Mesenchymal stem cell (in vitro differentiated cells and primary cell): ENCODE data around the gene TRPM1.

Experiments
- DNase-seq: peaks from one replicate; pipeline ENCODE4 v3.0.0-alpha.2; 2013
- H2AFZ ChIP-seq: one replicate; pipeline ENCODE4 v1.6.1; 2013; ENCODE audit warnings: low read depth, mild to moderate bottlenecking, control low read depth, inconsistent platforms, low read length, moderate library complexity
- H2AK5ac ChIP-seq: 2 replicates; pipeline ENCODE4 v1.6.1; 2013; ENCODE audit warnings: low read length, moderate library complexity, mild to moderate bottlenecking, inconsistent platforms; ENCODE audit not compliant: severe bottlenecking
- H2BK120ac ChIP-seq: one replicate; pipeline ENCODE4 v1.6.1; 2013; ENCODE audit warnings: low read depth, mild to moderate bottlenecking, inconsistent platforms, low read length, moderate library complexity
- H2BK12ac ChIP-seq, 2 experiments: one replicate each; pipeline ENCODE4 v1.6.1; 2013; ENCODE audit warnings: inconsistent platforms in 2 of 2, low read length in 2 of 2, mild to moderate bottlenecking in 2 of 2, moderate library complexity in 2 of 2, control low read depth in 1 of 2
- H2BK15ac ChIP-seq: one replicate; pipeline ENCODE4 v1.6.1; 2013; ENCODE audit warnings: mild to moderate bottlenecking, low read depth, inconsistent platforms; ENCODE audit not compliant: poor library complexity, severe bottlenecking
- H2BK5ac ChIP-seq: 2 replicates; pipeline ENCODE4 v1.6.1; 2013; ENCODE audit warnings: low read depth, mild to moderate bottlenecking, low read length, control low read depth, inconsistent platforms; ENCODE audit not compliant: poor library complexity, severe bottlenecking
- H3K14ac ChIP-seq, 2 experiments: one replicate each; pipeline ENCODE4 v1.6.1; 2013; ENCODE audit warnings: inconsistent platforms in 2 of 2, low read length in 2 of 2, control low read depth in 1 of 2, mild to moderate bottlenecking in 1 of 2, moderate library complexity in 1 of 2
- H3K18ac ChIP-seq, 2 experiments: one replicate each; pipeline ENCODE4 v1.6.1; 2013; ENCODE audit warnings: inconsistent platforms in 2 of 2, low read length in 2 of 2, control low read depth in 1 of 2, low read depth in 1 of 2, mild to moderate bottlenecking in 1 of 2
- H3K23ac ChIP-seq, 2 experiments: one replicate each; pipeline ENCODE4 v1.6.1; 2013; ENCODE audit warnings: inconsistent platforms in 2 of 2, low read length in 2 of 2, mild to moderate bottlenecking in 2 of 2, moderate library complexity in 2 of 2, control low read depth in 1 of 2
- H3K27ac ChIP-seq: 2 replicates; pipeline ENCODE4 v1.5.1; 2013; ENCODE audit warnings: mild to moderate bottlenecking, moderate library complexity, low read length, control low read depth, inconsistent platforms; ENCODE audit not compliant: poor library complexity, severe bottlenecking
- H3K27me3 ChIP-seq, 2 experiments: 2 replicates each; pipeline versions ENCODE4 v1.6.1 to v1.7.0; 2013; ENCODE audit warnings: low read length in 2 of 2, mild to moderate bottlenecking in 2 of 2, moderate library complexity in 2 of 2, control low read depth in 1 of 2, inconsistent platforms in 1 of 2; ENCODE audit not compliant: control insufficient read depth in 1 of 2, insufficient read depth in 1 of 2
- H3K36me3 ChIP-seq, 2 experiments: 2 replicates each; pipeline versions ENCODE4 v1.6.1 to v1.7.0; 2013; ENCODE audit warnings: low read length in 2 of 2, control low read depth in 1 of 2, inconsistent platforms in 1 of 2, low read depth in 1 of 2, mild to moderate bottlenecking in 1 of 2; ENCODE audit not compliant: insufficient read depth in 2 of 2, control insufficient read depth in 1 of 2
- H3K4ac ChIP-seq, 2 experiments: one replicate each; pipeline ENCODE4 v1.6.1; 2013; ENCODE audit warnings: inconsistent platforms in 2 of 2, low read length in 2 of 2, mild to moderate bottlenecking in 2 of 2, moderate library complexity in 2 of 2, control low read depth in 1 of 2, low read depth in 1 of 2
- H3K4me1 ChIP-seq: 2 replicates; pipeline ENCODE4 v1.6.1; 2013; ENCODE audit warnings: low read depth, low read length, control low read depth; ENCODE audit not compliant: control insufficient read depth, insufficient read depth
- H3K4me2 ChIP-seq: 2 replicates; pipeline ENCODE4 v1.6.1; 2013; ENCODE audit warnings: low read length, mild to moderate bottlenecking, inconsistent platforms; ENCODE audit not compliant: poor library complexity, severe bottlenecking
- H3K4me3 ChIP-seq, 2 experiments: 2 replicates each; pipeline versions ENCODE4 v1.5.1 to v1.7.0; 2013; ENCODE audit warnings: low read length in 2 of 2, mild to moderate bottlenecking in 2 of 2, control low read depth in 1 of 2, low read depth in 1 of 2; ENCODE audit not compliant: insufficient read depth in 1 of 2
- H3K79me1 ChIP-seq: replicated peaks from 2 replicates; pipeline ENCODE4 v1.6.1; 2013; ENCODE audit warnings: mild to moderate bottlenecking, control low read depth, low read length, inconsistent platforms; ENCODE audit not compliant: poor library complexity, severe bottlenecking
- H3K9ac ChIP-seq: 2 replicates; pipeline ENCODE4 v1.7.0; 2013; ENCODE audit warnings: mild to moderate bottlenecking, low read length, moderate library complexity
- H3K9me3 ChIP-seq: 2 replicates; pipeline ENCODE4 v1.7.0; 2013; ENCODE audit warnings: mild to moderate bottlenecking, low read length; ENCODE audit not compliant: control insufficient read depth
- H4K8ac ChIP-seq: one replicate; pipeline ENCODE4 v1.6.1; 2013; ENCODE audit warnings: inconsistent platforms, mild to moderate bottlenecking, low read length, moderate library complexity
- H4K91ac ChIP-seq: one replicate; pipeline ENCODE4 v1.6.1; 2013; ENCODE audit warnings: mild to moderate bottlenecking, low read length, inconsistent platforms
- WGBS: methylation state at CpG from one replicate; pipeline ENCODE4 v1.1.7; 2013; ENCODE audit warnings: mixed read lengths; 5-methylcytosine and 5-hydroxymethylcytosine counted together

Gene TRPM1

GRCh38 chr15:31098953-31099740, 2.4 kb downstream of the TRPM1 start:
- H2BK12ac ChIP-seq: no peak overlapping the region
- 83% methylated on average over 3 of the region's 4 CpGs for WGBS
- no peaks in the 10 kb centered on the region for H3K9me3 ChIP-seq

GRCh38 chr15:31098491-31098917, 3.0 kb downstream of the TRPM1 start:
- Histone ChIP-seq H3K9me3 (no peaks in the 10 kb centered on the region), H2AFZ (no peak overlapping the region), H3K14ac (no peak overlapping the region), H4K91ac (no peak overlapping the region), H2BK5ac (peak overlapping the region; percentile 94), H3K4me1 (peaks cover 27% of the 10 kb centered on the region), H3K27me3 (peaks cover 0 to 22% of the 10 kb centered on the region in 2 experiments), H3K79me1 (no peaks in the 10 kb centered on the region), H3K4me3 (no peak overlapping the region), H2AK5ac (peak overlapping the region; percentile 20), H3K27ac (peak overlapping the region; percentile 98), H3K4me2 (peak overlapping the region; percentile 24), H3K36me3 (no peaks in the 10 kb centered on the region), H2BK15ac (no peak overlapping the region), H3K4ac (no peak overlapping the region), H3K23ac (no peak overlapping the region), H3K18ac (no peak overlapping the region), H3K9ac (no peak overlapping the region), H2BK120ac (no peak overlapping the region), H4K8ac (no peak overlapping the region), H2BK12ac (no peak overlapping the region)
- no peak for DNase-seq
- 63% methylated on average over 4 of the region's 6 CpGs for WGBS

More at GRCh38 chr15:31098953-31099740, 2.4 kb downstream of the TRPM1 start:
- Histone ChIP-seq H3K4ac (no peak overlapping the region), H2BK5ac (peak overlapping the region; percentile 94), H3K79me1 (no peaks in the 10 kb centered on the region), H3K36me3 (no peaks in the 10 kb centered on the region), H2AK5ac (peak overlapping the region; percentile 90), H3K4me3 (no peak overlapping the region), H4K8ac (no peak overlapping the region), H3K14ac (no peak overlapping the region), H3K27me3 (peaks cover 0 to 22% of the 10 kb centered on the region in 2 experiments), H4K91ac (no peak overlapping the region), H2BK120ac (no peak overlapping the region), H3K4me2 (peak overlapping the region; percentile 24), H3K9ac (no peak overlapping the region), H3K27ac (peak overlapping the region; percentile 98), H2AFZ (no peak overlapping the region), H2BK15ac (no peak overlapping the region), H3K23ac (no peak overlapping the region), H3K18ac (no peak overlapping the region), H3K4me1 (peaks cover 31% of the 10 kb centered on the region)
- DNase-seq: no peak

GRCh38 chr15:31096563-31096962, 5.0 kb downstream of the TRPM1 start:
- H3K4me3 ChIP-seq: no peak overlapping the region
- no peaks in the 10 kb centered on the region for H3K79me1 ChIP-seq
- H3K9me3 ChIP-seq: no peaks in the 10 kb centered on the region
- no peak overlapping the region for H3K9ac ChIP-seq
- H2AFZ ChIP-seq: no peak overlapping the region
- H4K8ac ChIP-seq: no peak overlapping the region
- H2AK5ac ChIP-seq: peak overlapping the region; percentile 98
- H4K91ac ChIP-seq: no peak overlapping the region
- no peak overlapping the region for H3K23ac ChIP-seq
- no peak overlapping the region for H3K14ac ChIP-seq
- no peak overlapping the region for H2BK120ac ChIP-seq
- H2BK15ac ChIP-seq: no peak overlapping the region
- no peak overlapping the region for H3K18ac ChIP-seq
- no peak overlapping the region for H3K4ac ChIP-seq
- peaks cover 26% of the 10 kb centered on the region for H3K4me1 ChIP-seq
- no peaks in the 10 kb centered on the region for H3K36me3 ChIP-seq
- no peak overlapping the region for H2BK12ac ChIP-seq
- H3K27ac ChIP-seq: no peak overlapping the region
- peaks cover 0 to 13% of the 10 kb centered on the region in 2 experiments for H3K27me3 ChIP-seq
- no peak for DNase-seq
- no peak overlapping the region for H3K4me2 ChIP-seq
- H2BK5ac ChIP-seq: no peak overlapping the region
- 91% methylated on average over 5 of the region's 5 CpGs for WGBS

- no peak overlapping the region for H3K4me2 ChIP-seq
- no peak overlapping the region for H3K18ac ChIP-seq
- WGBS: 72% methylated on average over 5 of the region's 6 CpGs
These were observed 10.0 kb downstream of the TRPM1 start for GRCh38 chr15:31091481-31091880.

More at GRCh38 chr15:31091481-31091880, 10.0 kb downstream of the TRPM1 start:
- peak; percentile 51 for DNase-seq
- Histone ChIP-seq H3K4me3 (no peak overlapping the region), H3K9me3 (no peaks in the 10 kb centered on the region), H2BK120ac (no peak overlapping the region), H3K4me1 (peaks cover 16% of the 10 kb centered on the region), H3K9ac (no peak overlapping the region), H2AK5ac (peak overlapping the region; percentile 0), H2AFZ (no peak overlapping the region), H2BK5ac (no peak overlapping the region), H3K27me3 (no peaks in the 10 kb centered on the region), H4K8ac (no peak overlapping the region), H3K14ac (no peak overlapping the region), H3K36me3 (no peaks in the 10 kb centered on the region), H3K23ac (no peak overlapping the region), H2BK15ac (no peak overlapping the region), H2BK12ac (no peak overlapping the region), H4K91ac (no peak overlapping the region), H3K79me1 (no peaks in the 10 kb centered on the region), H3K27ac (no peak overlapping the region), H3K4ac (no peak overlapping the region)
